Measurements from ENCODE around the gene TSC22D2. TPM values are rescaled to one million over a fixed set of nuclear protein-coding genes. Genes with fewer than 3 reads are reported as not detected.

Gene TSC22D2
- total RNA-seq, 1 donor, result 44.6 TPM

DNA sequence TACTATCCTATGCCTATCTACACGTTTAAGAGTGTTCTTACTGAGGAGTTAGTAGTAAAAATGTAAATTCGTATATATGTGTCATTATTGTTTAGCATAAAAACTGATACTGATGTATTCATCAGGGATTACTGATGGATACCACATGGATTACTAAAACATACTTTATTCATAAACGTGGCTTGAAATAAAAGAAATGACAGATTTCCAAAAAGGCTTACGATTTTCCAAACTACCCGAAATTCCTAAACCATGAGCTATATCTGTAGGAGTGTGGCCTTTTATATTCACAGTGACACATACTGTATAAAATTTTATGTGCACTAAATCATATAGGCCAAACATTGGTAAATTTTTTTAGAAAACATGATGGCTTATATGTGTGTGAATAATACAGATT is 6.9 kb downstream of the TSC22D2 start:
- Histone ChIP-seq H3K27me3 (ENCODE audit: insufficient read depth, low read length) (no peaks in the 10 kb centered on the region), H3K4me3 (ENCODE audit: low read length) (no peak overlapping the region), H3K9me3 (ENCODE audit: low read depth, low read length) (no peaks in the 10 kb centered on the region), H3K4me1 (ENCODE audit: insufficient read depth, low read length) (peaks cover 24% of the 10 kb centered on the region)

DNA sequence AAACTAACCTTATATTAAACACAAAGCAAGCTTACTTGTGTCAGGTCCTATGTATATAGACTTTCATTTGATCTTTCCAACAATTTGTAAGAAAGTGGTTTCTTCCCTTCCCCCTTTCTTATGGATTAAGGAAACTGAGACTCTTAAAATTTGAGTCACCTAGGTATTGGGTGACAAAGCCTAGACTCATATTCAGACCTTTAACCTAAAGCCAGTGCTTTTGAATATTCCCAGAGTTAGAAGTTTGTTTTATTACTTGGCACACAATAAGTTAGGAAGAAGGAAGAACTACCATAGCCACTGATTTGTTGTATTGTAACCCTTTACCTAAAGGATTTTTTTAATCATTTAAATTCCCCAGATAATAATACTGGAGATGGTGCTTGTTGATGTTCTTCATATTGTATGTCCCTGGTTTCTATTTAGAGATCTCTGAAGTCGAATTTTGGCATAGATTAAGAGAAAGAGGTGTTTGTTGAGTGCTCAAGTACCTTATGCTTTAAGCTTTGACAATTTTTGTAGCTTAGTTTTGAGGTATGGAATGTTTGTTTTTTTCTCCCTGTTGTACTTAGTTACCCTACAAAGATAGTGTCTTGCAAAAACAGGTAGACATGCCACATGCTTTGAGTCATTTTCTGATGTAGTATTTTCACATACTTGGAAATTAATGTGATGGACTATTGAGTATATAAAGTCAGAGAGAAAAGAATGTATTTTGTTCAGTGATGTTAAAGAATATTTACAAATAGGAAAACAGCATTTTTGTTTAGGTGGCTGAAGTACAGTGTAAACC is 11.2 kb downstream of the TSC22D2 start:
- H3K4me1 ChIP-seq (ENCODE audit: insufficient read depth, low read length), result peaks cover 6% of the 10 kb centered on the region
- no peaks in the 10 kb centered on the region for H3K27me3 ChIP-seq (ENCODE audit: insufficient read depth, low read length)
- no peak overlapping the region for H3K4me3 ChIP-seq (ENCODE audit: low read length)
- H3K9me3 ChIP-seq (ENCODE audit: low read depth, low read length), result no peaks in the 10 kb centered on the region

DNA sequence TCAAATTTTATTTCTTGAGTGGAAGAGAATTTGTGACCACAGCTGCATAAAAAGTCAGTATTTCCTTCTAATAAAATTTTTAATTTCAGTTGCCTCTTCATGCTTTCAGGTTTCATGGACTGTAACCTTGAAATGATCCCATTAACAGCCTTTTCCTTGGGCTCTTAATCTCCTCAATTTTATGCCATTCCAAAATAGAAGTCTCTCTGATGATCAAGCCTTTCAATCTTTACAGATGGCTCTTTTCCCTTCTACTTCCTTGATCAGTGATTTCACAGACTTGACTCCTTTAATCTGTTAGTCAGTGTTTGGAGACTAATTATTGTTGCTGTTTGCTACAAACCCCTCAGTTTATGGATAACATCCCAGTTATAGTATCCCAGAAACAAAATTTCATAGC is 11.9 kb downstream of the TSC22D2 start:
- H3K9me3 ChIP-seq (ENCODE audit: low read depth, low read length), result no peaks in the 10 kb centered on the region
- no peak overlapping the region for H3K4me3 ChIP-seq (ENCODE audit: low read length)
- H3K4me1 ChIP-seq (ENCODE audit: insufficient read depth, low read length), result peaks cover 6% of the 10 kb centered on the region
- H3K27me3 ChIP-seq (ENCODE audit: insufficient read depth, low read length), result no peaks in the 10 kb centered on the region

DNA sequence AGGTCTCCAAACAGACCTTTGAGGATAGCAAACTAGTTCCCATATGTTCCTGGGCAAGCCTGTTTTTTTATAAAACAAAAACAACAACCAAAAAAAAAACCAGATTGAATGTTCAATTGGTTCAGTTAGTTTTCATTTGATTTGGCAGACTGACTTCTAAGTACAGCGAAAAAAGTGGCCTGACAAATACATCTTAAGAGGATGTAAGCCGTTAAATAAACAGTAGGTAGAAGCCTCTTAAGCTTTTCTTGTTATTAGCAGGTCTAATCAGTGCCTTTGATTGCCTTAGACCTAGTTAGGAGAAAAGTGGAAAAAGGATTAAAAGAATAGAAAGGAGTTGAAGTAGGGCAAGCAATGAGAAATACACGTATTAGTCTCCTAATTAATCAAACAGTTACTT is 13.2 kb downstream of the TSC22D2 start:
- H3K4me1 ChIP-seq (ENCODE audit: insufficient read depth, low read length), result no peaks in the 10 kb centered on the region
- no peaks in the 10 kb centered on the region for H3K27me3 ChIP-seq (ENCODE audit: insufficient read depth, low read length)
- no peak overlapping the region for H3K4me3 ChIP-seq (ENCODE audit: low read length)
- H3K9me3 ChIP-seq (ENCODE audit: low read depth, low read length), result no peaks in the 10 kb centered on the region

DNA sequence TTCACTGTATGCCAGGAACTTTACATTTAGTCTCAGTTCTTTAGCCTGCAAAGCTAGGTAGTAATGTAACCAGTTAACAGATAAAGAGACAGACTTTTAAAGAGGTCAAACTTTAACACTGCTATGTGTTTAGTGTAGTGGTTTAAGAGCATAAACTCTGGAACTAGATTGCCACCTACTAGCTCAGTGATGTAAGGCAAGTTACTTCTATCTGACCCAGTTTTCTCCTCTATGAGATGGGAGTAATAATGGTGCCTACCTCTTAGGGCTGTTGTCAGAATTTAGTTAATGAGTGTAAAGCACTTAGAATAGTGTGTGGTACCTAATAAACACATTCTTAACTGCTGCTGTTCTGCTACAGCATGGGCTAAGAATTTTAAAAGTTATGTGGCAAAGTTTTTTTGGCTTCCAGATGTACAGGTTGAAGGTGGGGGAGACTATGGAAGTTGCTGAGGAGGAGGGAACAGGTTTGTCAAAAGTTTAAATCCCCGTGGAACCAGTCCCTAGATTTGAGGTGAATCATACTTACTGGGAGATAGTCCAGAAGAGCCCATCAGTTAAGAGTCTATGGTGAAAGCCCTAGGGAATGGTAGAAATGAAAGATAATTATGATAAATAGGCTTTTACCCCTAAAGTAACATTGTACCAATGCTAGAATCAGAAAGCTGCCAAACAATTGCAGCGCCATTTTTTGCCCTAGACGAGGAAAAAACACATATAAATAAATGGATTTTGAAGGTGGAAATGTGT is 13.9 kb downstream of the TSC22D2 start:
- Histone ChIP-seq H3K27me3 (ENCODE audit: insufficient read depth, low read length) (no peaks in the 10 kb centered on the region), H3K4me1 (ENCODE audit: insufficient read depth, low read length) (no peaks in the 10 kb centered on the region), H3K9me3 (ENCODE audit: low read depth, low read length) (no peaks in the 10 kb centered on the region), H3K4me3 (ENCODE audit: low read length) (no peak overlapping the region)

DNA sequence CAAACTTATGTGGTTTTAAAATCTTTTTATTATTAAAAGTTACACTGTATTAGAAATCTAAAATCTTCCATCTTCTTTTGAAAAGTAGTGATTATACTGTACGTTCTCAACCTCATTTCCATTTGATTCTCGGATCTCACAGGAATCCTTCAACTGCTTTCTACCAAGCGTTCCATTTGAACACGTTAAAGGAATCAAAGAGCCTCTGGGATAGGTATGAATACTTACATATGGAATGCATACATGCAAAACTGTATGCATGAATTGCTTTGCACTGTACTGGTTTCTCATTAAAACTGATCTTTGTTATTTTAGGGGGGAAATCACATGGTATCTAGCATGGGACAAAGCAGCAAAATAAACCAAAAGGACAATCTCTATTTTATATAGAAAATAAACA is 14.8 kb downstream of the TSC22D2 start:
- H3K4me3 ChIP-seq (ENCODE audit: low read length), result no peak overlapping the region
- H3K27me3 ChIP-seq (ENCODE audit: insufficient read depth, low read length), result no peaks in the 10 kb centered on the region
- H3K4me1 ChIP-seq (ENCODE audit: insufficient read depth, low read length), result no peaks in the 10 kb centered on the region
- H3K9me3 ChIP-seq (ENCODE audit: low read depth, low read length), result no peaks in the 10 kb centered on the region

DNA sequence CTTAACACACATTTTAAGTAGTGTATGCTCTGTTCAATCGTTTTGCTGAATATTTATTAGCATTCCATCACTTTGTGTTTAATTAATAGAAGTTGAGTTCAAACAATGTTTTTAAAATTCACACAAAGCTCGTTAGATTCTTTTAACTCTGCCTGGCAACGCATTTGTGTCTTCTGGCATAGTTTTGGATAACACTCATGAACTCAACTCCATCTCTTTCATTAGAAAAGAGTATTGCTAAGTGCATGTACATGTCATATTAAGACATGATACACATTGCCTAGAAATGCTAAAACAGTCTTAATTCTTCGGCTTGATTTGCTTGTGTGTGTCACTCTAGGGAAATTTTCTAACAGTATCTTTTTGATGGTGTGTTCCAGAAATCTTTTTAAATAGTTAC is 15.7 kb downstream of the TSC22D2 start:
- H3K27me3 ChIP-seq (ENCODE audit: insufficient read depth, low read length), result no peaks in the 10 kb centered on the region
- H3K4me3 ChIP-seq (ENCODE audit: low read length), result no peak overlapping the region
- no peaks in the 10 kb centered on the region for H3K9me3 ChIP-seq (ENCODE audit: low read depth, low read length)
- H3K4me1 ChIP-seq (ENCODE audit: insufficient read depth, low read length), result no peaks in the 10 kb centered on the region

DNA sequence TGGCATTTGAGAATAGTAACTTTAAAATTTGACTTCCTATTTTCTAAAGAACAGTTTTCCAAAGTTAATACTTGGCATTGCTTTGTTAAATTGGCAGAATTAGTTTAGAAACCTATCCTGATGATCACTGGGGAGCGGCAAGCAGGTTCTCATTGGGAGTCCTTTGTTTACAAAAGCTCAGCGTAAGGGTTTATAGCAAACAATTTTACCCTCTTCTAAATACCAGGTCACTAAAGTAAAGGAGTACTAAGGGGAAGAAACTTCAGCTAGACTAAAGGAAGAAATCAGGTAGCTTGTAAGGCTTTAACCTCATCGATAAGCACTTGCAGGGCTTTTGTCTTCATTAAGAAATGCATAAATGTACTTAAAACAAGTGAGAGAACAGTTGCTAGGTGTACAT is 18.2 kb downstream of the TSC22D2 start:
- Histone ChIP-seq H3K4me3 (ENCODE audit: low read length) (no peak overlapping the region), H3K4me1 (ENCODE audit: insufficient read depth, low read length) (peaks cover 6% of the 10 kb centered on the region), H3K9me3 (ENCODE audit: low read depth, low read length) (no peaks in the 10 kb centered on the region), H3K27me3 (ENCODE audit: insufficient read depth, low read length) (no peaks in the 10 kb centered on the region)

DNA sequence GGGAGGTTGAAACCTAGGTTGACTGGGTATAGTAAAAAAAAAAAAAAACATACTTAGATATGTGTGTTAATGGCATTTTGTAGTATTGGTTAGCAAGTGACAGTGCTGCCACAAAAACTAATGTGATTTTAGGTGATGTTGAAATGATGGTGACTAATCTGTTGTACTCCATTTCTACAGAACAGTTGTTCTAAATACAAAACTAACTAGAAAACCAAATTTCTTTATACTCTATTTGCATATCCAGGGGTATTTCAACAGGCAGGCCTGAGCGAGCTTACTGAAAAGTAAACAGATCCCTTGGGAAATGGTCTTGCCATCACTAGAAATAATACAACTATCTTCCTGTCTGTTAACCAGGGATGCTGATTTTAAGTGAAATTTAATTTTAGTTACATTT is 20.5 kb downstream of the TSC22D2 start:
- H3K9me3 ChIP-seq (ENCODE audit: low read depth, low read length), result no peaks in the 10 kb centered on the region
- peaks cover 6% of the 10 kb centered on the region for H3K4me1 ChIP-seq (ENCODE audit: insufficient read depth, low read length)
- H3K4me3 ChIP-seq (ENCODE audit: low read length), result no peak overlapping the region
- no peaks in the 10 kb centered on the region for H3K27me3 ChIP-seq (ENCODE audit: insufficient read depth, low read length)

DNA sequence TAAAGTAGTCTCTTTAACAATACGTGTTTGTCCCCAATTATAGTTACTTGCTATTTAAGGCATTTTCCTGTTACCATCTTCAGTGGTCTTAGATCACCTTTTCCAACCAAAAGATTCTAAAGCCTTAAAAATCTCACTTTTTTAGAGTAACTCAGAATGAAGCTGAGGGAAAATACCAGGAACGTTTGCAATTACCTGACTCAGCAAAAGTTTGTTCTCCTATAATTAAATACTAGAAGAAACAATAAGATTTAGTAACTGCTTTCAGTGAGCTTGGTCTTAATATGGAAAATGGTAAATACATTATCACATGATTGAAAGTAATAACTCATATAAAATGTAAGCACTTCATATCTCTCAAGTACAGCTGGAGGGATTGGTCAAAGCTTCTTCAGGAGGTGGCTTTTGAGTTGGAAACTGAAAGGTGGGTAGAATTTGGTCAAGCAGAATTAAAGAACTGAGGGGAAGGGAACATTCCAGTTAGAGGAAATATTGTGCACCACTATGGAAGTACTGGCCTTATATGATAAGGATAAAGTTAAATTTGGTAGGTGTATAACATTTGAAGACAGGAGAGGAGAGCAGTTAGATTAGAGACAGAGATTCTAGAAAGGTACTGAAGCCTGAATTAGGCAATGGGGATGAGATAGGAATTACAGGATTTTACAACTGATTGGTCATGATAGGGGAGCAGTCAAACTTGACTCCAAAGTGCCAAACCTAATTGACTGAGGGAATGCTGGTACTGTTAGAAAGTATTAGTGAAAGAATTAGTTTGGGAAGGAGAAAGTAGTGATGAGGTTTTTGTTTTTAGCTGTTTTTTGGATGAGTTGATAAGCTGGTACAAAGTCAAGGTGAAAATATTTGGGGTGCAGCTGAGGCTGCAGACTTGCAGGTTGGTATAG is 21.9 kb downstream of the TSC22D2 start:
- Histone ChIP-seq H3K27me3 (ENCODE audit: insufficient read depth, low read length) (no peaks in the 10 kb centered on the region), H3K9me3 (ENCODE audit: low read depth, low read length) (no peaks in the 10 kb centered on the region), H3K4me1 (ENCODE audit: insufficient read depth, low read length) (peaks cover 13% of the 10 kb centered on the region), H3K4me3 (ENCODE audit: low read length) (no peak overlapping the region)

DNA sequence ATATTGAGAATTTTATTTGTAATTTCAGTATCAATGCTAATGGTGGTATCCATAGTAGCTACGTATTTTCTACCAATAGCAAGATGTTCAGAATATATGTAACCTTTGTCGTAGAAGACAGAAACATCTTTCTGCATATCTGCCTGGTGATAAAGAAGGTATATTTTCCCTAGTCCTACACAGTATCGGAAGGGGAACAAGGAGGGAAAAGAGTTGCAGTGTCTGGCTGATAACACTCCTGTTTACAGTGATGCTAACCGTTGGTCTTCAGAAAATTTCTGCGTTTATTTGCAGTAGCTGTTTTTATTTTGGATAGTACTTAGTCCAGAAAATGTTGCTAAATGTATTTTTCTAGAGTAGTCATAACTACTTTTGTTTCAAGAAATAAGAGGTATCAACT is 25.2 kb downstream of the TSC22D2 start:
- Histone ChIP-seq H3K27me3 (ENCODE audit: insufficient read depth, low read length) (no peaks in the 10 kb centered on the region), H3K4me3 (ENCODE audit: low read length) (no peak overlapping the region), H3K4me1 (ENCODE audit: insufficient read depth, low read length) (peaks cover 13% of the 10 kb centered on the region), H3K9me3 (ENCODE audit: low read depth, low read length) (no peaks in the 10 kb centered on the region)

DNA sequence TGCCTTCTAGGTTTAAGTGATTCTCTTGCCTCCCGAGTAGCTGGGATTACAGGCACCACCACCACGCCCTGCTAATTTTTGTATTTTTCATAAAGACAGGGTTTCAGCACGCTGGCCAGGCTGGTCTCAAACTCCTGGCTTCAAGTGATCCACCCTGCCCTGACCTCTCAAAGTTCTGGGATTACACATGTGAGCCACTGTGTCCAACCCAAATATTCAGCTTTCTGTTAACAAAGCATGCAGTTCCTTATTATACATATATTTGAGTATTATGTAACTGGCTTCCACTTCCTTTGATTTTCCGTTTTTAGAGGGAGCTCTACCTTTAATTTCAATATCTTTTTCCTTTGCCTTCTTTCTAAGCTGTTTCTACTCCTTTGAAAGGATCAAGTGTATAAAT is 26.1 kb downstream of the TSC22D2 start:
- H3K4me3 ChIP-seq (ENCODE audit: low read length), result no peak overlapping the region
- no peaks in the 10 kb centered on the region for H3K9me3 ChIP-seq (ENCODE audit: low read depth, low read length)
- no peaks in the 10 kb centered on the region for H3K27me3 ChIP-seq (ENCODE audit: insufficient read depth, low read length)
- H3K4me1 ChIP-seq (ENCODE audit: insufficient read depth, low read length), result peaks cover 13% of the 10 kb centered on the region

DNA sequence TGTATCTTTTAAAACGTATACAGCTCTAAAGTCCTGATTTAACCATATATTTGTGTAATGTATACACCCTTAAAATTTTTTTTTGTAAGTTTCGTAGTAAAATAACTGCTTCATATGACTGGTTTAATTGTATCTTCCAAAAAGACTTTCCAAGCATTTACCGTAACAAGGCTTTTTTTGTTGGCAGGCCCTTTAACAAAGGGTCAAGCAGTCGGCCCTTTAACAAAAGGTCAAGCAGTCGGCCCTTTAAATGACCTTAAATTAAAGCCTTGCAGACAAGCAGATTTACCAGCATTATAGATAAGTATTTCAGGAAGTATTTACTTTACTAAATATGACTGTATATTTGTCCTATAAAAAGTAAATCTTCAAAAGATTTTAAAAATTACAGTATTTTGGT is 28.1 kb downstream of the TSC22D2 start:
- Histone ChIP-seq H3K4me3 (ENCODE audit: low read length) (no peak overlapping the region), H3K27me3 (ENCODE audit: insufficient read depth, low read length) (no peaks in the 10 kb centered on the region), H3K4me1 (ENCODE audit: insufficient read depth, low read length) (peaks cover 7% of the 10 kb centered on the region), H3K9me3 (ENCODE audit: low read depth, low read length) (no peaks in the 10 kb centered on the region)

DNA sequence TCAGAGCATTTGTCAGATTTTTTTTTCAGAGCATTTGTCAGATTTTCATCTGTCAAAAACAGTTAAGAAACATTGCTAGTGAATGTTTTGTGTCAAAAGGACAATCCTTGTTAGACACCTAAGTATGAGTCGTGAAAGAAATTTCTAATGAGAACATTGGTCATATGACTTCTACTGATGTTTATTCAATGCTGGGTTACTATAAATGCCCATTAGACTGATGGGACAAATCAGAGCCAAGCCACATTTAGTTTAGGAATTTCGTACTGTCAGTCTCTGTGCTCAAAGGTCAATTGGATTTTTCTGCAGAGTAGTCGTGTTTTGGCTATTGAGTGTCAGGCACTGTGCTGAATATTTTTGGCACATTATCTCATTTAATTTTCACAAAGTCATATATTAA is 31.6 kb downstream of the TSC22D2 start:
- Histone ChIP-seq H3K4me1 (ENCODE audit: insufficient read depth, low read length) (no peaks in the 10 kb centered on the region), H3K4me3 (ENCODE audit: low read length) (no peak overlapping the region), H3K27me3 (ENCODE audit: insufficient read depth, low read length) (no peaks in the 10 kb centered on the region), H3K9me3 (ENCODE audit: low read depth, low read length) (no peaks in the 10 kb centered on the region)

DNA sequence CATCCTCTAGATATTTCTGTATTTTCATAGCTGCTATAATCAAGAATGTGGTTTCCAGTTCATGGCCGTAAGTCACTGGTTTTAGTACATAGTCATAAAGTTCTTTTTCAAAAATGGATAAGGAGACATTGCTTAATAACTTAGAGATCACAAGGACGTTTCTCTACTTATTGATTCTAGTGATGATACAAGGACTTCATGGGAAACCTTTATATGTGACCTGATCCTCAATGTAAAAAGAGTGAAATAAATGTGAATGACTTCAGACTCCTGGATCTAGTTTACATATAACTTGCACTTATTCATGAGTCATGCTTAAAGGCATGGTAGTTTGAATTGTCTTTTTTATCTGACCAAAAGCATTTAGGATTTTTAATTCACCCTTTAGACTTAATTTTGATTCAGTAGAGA is 35.2 kb downstream of the TSC22D2 start:
- no peaks in the 10 kb centered on the region for H3K4me1 ChIP-seq (ENCODE audit: insufficient read depth, low read length)
- H3K27me3 ChIP-seq (ENCODE audit: insufficient read depth, low read length), result no peaks in the 10 kb centered on the region
- no peak overlapping the region for H3K4me3 ChIP-seq (ENCODE audit: low read length)
- no peaks in the 10 kb centered on the region for H3K9me3 ChIP-seq (ENCODE audit: low read depth, low read length)
